ENCODE measurements around the gene ALS2.
"Not testable (repeated sequence)": the region's sequence is repeated elsewhere in the genome, so short reads cannot be mapped to it uniquely, and the experiment has no call there.

The ALS2 gene

GRCh38 chr2:201674794-201675193 lies 105.9 kb downstream of the ALS2 start:
- H3K4me1 ChIP-seq (ENCODE audit: insufficient read depth, low read length) = no peaks in the 10 kb centered on the region
- H3K36me3 ChIP-seq (ENCODE audit: insufficient read depth, low read length) = no peaks in the 10 kb centered on the region
- no peak overlapping the region for H3K4me3 ChIP-seq (ENCODE audit: low read length)
- no peaks in the 10 kb centered on the region for H3K27me3 ChIP-seq (ENCODE audit: insufficient read depth, low read length)
- H2AFZ ChIP-seq (ENCODE audit: low read depth, low read length) = no peak overlapping the region
- H3K9me3 ChIP-seq (ENCODE audit: low read length) = no peaks in the 10 kb centered on the region

- Histone ChIP-seq H3K36me3 (ENCODE audit: insufficient read depth, low read length) (no peaks in the 10 kb centered on the region), H3K4me1 (ENCODE audit: insufficient read depth, low read length) (no peaks in the 10 kb centered on the region), H3K27me3 (ENCODE audit: insufficient read depth, low read length) (no peaks in the 10 kb centered on the region), H3K4me3 (ENCODE audit: low read length) (no peak overlapping the region), H2AFZ (ENCODE audit: low read depth, low read length) (no peak overlapping the region), H3K9me3 (ENCODE audit: low read length) (no peaks in the 10 kb centered on the region)
Observed at GRCh38 chr2:201674298-201674697, 106.4 kb downstream of the ALS2 start.

DNA sequence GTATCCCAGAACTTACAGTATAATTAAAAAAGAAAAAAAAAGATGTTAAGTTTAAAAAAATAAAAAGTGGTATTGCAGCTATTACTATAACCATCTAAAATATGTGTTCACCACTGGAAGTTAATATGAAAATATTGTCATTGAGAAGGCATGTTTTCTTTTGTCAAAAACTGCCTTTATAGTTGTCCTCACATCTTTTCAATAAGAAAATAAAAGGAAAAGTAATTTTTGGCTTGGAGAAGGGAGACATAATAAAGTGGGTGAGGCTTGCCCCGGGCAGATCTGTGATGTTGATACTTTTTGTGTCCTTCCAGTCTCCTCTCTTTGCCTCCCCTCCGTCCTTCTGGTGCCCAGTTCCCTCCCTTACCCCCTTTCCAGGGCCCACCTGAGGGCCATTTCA lies 107.2 kb downstream of the ALS2 start:
- Histone ChIP-seq H3K36me3 (ENCODE audit: insufficient read depth, low read length) (no peaks in the 10 kb centered on the region), H3K4me1 (ENCODE audit: insufficient read depth, low read length) (no peaks in the 10 kb centered on the region), H3K27me3 (ENCODE audit: insufficient read depth, low read length) (no peaks in the 10 kb centered on the region), H3K9me3 (ENCODE audit: low read length) (no peaks in the 10 kb centered on the region), H3K4me3 (ENCODE audit: low read length) (no peak overlapping the region), H2AFZ (ENCODE audit: low read depth, low read length) (no peak overlapping the region)

DNA sequence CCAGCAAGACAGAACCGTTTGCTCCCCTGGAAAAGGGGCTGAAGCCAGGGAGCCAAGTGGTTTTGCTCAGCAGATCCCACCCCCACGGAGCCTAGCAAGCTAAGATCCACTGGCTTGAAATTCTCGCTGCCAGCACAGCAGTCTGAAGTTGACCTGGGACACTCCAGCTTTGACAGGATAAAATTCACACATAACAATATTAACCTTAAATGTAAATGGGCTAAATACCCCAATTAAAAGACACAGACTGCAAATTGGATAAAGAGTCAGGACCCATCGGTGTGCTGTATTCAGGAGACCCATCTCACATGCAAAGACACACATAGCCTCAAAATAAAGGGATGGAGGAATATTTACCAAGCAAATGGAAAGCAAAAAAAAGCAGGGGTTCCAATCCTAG lies 109.5 kb downstream of the ALS2 start:
- not testable (repeated sequence) for H3K36me3 ChIP-seq (ENCODE audit: insufficient read depth, low read length); H3K9me3 ChIP-seq (ENCODE audit: low read length); H2AFZ ChIP-seq (ENCODE audit: low read depth, low read length); H3K4me1 ChIP-seq (ENCODE audit: insufficient read depth, low read length); H3K4me3 ChIP-seq (ENCODE audit: low read length); H3K27me3 ChIP-seq (ENCODE audit: insufficient read depth, low read length)

DNA sequence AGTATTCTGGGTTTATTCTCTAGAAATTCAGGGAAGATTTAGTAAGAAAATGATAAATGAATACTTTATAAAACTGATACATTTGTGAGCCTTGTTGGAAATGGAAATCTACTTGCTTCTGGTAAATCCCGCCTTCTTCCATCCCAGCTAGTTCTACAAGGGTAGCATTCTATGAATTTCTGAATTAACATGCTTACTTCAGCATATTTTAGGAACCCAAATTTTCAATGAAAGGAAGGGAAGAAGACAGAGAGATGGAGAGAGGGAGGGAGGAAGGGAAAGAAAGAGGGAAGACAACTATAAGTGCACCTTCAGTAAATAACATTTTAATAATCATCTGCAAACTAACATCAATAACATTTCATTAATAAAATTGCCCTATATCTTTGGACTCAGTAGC lies 110.9 kb downstream of the ALS2 start:
- no peaks in the 10 kb centered on the region for H3K9me3 ChIP-seq (ENCODE audit: low read length)
- no peaks in the 10 kb centered on the region for H3K4me1 ChIP-seq (ENCODE audit: insufficient read depth, low read length)
- no peak overlapping the region for H3K4me3 ChIP-seq (ENCODE audit: low read length)
- H3K36me3 ChIP-seq (ENCODE audit: insufficient read depth, low read length) = no peaks in the 10 kb centered on the region
- H2AFZ ChIP-seq (ENCODE audit: low read depth, low read length) = no peak overlapping the region
- H3K27me3 ChIP-seq (ENCODE audit: insufficient read depth, low read length) = no peaks in the 10 kb centered on the region

GRCh38 chr2:201668402-201668910 lies 112.3 kb downstream of the ALS2 start:
- H3K4me1 ChIP-seq (ENCODE audit: insufficient read depth, low read length) = no peaks in the 10 kb centered on the region
- no peaks in the 10 kb centered on the region for H3K36me3 ChIP-seq (ENCODE audit: insufficient read depth, low read length)
- no peaks in the 10 kb centered on the region for H3K9me3 ChIP-seq (ENCODE audit: low read length)
- H3K4me3 ChIP-seq (ENCODE audit: low read length) = no peak overlapping the region
- H3K27me3 ChIP-seq (ENCODE audit: insufficient read depth, low read length) = no peaks in the 10 kb centered on the region
- no peak overlapping the region for H2AFZ ChIP-seq (ENCODE audit: low read depth, low read length)

GRCh38 chr2:201664334-201664733 lies 116.4 kb downstream of the ALS2 start:
- Histone ChIP-seq H3K4me1 (ENCODE audit: insufficient read depth, low read length) (no peaks in the 10 kb centered on the region), H3K27me3 (ENCODE audit: insufficient read depth, low read length) (no peaks in the 10 kb centered on the region), H3K9me3 (ENCODE audit: low read length) (no peaks in the 10 kb centered on the region), H3K36me3 (ENCODE audit: insufficient read depth, low read length) (no peaks in the 10 kb centered on the region), H2AFZ (ENCODE audit: low read depth, low read length) (no peak overlapping the region), H3K4me3 (ENCODE audit: low read length) (no peak overlapping the region)

DNA sequence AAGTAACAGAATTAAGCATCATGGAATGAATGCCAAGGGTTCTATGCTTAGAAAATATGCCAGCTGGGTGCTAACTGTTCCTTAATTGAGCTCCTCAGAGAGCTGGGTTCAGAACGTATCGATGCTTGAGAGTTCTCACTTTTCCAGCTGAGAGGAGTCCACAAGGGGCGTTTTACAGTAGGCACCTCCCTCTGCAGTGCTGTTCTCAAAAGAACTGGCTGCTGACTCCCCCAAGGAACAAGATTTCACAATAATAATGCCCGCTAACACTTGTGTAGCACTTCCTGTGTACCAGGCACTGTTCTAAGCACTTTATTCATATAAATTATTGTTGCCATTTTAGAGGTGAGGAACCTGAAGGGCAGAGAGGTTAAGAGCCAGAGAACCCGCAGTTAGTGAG lies 119.4 kb downstream of the ALS2 start:
- no peak overlapping the region for H2AFZ ChIP-seq (ENCODE audit: low read depth, low read length)
- H3K36me3 ChIP-seq (ENCODE audit: insufficient read depth, low read length) = no peaks in the 10 kb centered on the region
- peaks cover 4% of the 10 kb centered on the region for H3K27me3 ChIP-seq (ENCODE audit: insufficient read depth, low read length)
- no peak overlapping the region for H3K4me3 ChIP-seq (ENCODE audit: low read length)
- no peaks in the 10 kb centered on the region for H3K9me3 ChIP-seq (ENCODE audit: low read length)
- H3K4me1 ChIP-seq (ENCODE audit: insufficient read depth, low read length) = no peaks in the 10 kb centered on the region

DNA sequence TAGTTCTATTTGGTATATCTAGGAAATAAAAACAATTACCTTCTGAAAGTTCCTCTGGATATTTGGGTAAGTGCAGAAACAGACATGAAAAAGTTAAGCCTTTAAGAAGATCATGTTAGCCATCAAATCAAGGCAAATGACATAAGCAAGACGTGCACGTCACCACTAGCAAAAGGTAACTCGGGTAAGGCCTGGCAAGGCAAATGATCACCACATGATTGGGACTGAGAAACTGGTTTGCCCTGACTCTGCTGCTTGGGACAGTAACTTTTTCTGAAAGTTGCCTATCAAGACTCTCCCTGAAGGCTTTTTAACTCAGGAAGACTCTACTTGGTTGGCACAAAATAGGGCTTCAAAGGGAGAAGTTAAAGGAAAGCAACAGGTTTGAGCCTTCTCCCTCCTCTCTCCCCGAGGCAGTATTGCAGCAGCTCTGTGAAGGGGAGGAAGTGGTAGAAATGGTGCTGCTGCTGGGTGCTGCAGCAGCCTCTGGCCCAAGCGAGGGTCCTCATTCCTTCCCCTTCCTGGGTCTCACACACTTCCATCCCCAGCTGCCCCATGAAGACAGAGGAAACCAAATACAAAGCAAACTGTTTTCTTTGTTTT lies 120.3 kb downstream of the ALS2 start:
- Histone ChIP-seq H2AFZ (ENCODE audit: low read depth, low read length) (no peak overlapping the region), H3K36me3 (ENCODE audit: insufficient read depth, low read length) (no peaks in the 10 kb centered on the region)

DNA sequence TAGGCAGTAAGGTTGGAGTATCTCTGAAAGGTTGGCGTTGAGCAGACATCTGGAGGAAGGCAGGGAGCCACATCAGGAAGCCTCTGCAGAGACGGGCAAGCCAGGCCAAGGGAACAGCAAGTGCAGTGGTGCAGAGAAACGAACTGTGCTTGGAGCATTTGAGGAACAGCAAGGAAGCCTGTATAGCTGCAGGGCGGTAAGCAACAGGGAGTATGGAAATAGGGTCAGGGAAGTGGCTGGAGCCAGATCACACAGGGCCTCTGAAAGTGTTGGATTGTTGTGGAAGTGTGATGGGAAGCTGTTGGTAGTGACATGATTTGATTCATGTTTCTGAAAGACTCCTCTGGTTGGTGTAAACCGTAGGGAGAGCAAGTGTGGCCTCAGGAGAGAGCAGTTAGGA lies 124.0 kb downstream of the ALS2 start:
- no peak overlapping the region for H3K4me3 ChIP-seq (ENCODE audit: low read length)
- no peaks in the 10 kb centered on the region for H3K9me3 ChIP-seq (ENCODE audit: low read length)
- no peaks in the 10 kb centered on the region for H3K36me3 ChIP-seq (ENCODE audit: insufficient read depth, low read length)
- no peak overlapping the region for H2AFZ ChIP-seq (ENCODE audit: low read depth, low read length)
- H3K4me1 ChIP-seq (ENCODE audit: insufficient read depth, low read length) = no peaks in the 10 kb centered on the region
- peaks cover 4% of the 10 kb centered on the region for H3K27me3 ChIP-seq (ENCODE audit: insufficient read depth, low read length)

More for the DNA sequence above, 120.3 kb downstream of the ALS2 start:
- H3K27me3 ChIP-seq (ENCODE audit: insufficient read depth, low read length) = peaks cover 4% of the 10 kb centered on the region
- no peaks in the 10 kb centered on the region for H3K9me3 ChIP-seq (ENCODE audit: low read length)
- no peak overlapping the region for H3K4me3 ChIP-seq (ENCODE audit: low read length)
- H3K4me1 ChIP-seq (ENCODE audit: insufficient read depth, low read length) = no peaks in the 10 kb centered on the region

DNA sequence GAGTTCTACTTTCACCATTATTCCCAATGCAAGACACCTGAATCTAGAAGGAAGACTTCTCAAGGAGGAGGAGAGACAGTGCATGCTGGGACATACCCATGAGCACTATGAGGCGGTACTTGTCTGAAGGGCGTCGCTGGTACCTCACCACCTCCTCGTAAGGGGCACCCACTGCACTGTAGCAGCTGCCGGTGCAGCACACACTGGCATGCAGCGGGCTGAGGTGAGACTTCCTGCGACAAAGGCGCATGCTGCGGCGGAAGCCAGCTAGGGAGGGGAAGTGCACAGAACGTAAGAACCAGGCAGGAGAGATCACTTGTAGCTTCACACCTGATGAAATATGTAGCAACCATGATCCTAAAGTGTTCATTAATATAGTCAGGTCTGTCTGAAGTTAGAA lies 124.6 kb downstream of the ALS2 start:
- no peak overlapping the region for H2AFZ ChIP-seq (ENCODE audit: low read depth, low read length)
- H3K27me3 ChIP-seq (ENCODE audit: insufficient read depth, low read length) = peaks cover 4% of the 10 kb centered on the region
- H3K9me3 ChIP-seq (ENCODE audit: low read length) = no peaks in the 10 kb centered on the region
- no peak overlapping the region for H3K4me3 ChIP-seq (ENCODE audit: low read length)
- no peaks in the 10 kb centered on the region for H3K4me1 ChIP-seq (ENCODE audit: insufficient read depth, low read length)
- H3K36me3 ChIP-seq (ENCODE audit: insufficient read depth, low read length) = no peaks in the 10 kb centered on the region

- peaks cover 4% of the 10 kb centered on the region for H3K27me3 ChIP-seq (ENCODE audit: insufficient read depth, low read length)
- H2AFZ ChIP-seq (ENCODE audit: low read depth, low read length) = no peak overlapping the region
- no peaks in the 10 kb centered on the region for H3K4me1 ChIP-seq (ENCODE audit: insufficient read depth, low read length)
- H3K9me3 ChIP-seq (ENCODE audit: low read length) = no peaks in the 10 kb centered on the region
- no peak overlapping the region for H3K4me3 ChIP-seq (ENCODE audit: low read length)
- no peaks in the 10 kb centered on the region for H3K36me3 ChIP-seq (ENCODE audit: insufficient read depth, low read length)
Observed at GRCh38 chr2:201654616-201655384, 125.9 kb downstream of the ALS2 start.

DNA sequence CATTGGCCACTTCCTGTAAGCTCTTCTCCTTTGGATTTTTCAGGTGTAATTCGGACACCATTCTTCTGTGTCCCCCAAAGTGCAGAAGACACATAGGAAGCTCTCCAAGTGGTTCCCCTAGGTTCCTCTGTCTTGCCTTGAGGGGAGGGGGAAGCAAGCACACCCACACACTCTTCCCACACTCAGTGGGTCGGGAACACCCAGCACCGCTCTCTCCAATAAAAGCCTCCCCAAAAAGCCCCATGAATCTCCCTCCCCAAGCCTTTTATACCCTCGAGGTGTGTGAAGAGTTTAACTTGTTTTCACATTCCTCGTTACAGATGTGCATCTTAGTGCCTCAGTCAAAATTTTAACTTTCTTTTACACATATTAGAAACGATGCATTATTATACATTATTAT lies 127.5 kb downstream of the ALS2 start:
- H3K4me3 ChIP-seq (ENCODE audit: low read length) = no peak overlapping the region
- H3K4me1 ChIP-seq (ENCODE audit: insufficient read depth, low read length) = no peaks in the 10 kb centered on the region
- no peaks in the 10 kb centered on the region for H3K9me3 ChIP-seq (ENCODE audit: low read length)
- peaks cover 4% of the 10 kb centered on the region for H3K27me3 ChIP-seq (ENCODE audit: insufficient read depth, low read length)
- H2AFZ ChIP-seq (ENCODE audit: low read depth, low read length) = no peak overlapping the region
- H3K36me3 ChIP-seq (ENCODE audit: insufficient read depth, low read length) = no peaks in the 10 kb centered on the region
